HG02623 (cell line): ENCODE measurements around the gene DDX39A.

Source experiments
- ATAC-seq: cut with Tn5 transposase; IDR thresholded peaks from one replicate; pipeline ENCODE4 v1.9.1; 2021; ENCODE audit warnings: moderate library complexity; ENCODE audit not compliant: unreplicated experiment

The DDX39A gene

DNA sequence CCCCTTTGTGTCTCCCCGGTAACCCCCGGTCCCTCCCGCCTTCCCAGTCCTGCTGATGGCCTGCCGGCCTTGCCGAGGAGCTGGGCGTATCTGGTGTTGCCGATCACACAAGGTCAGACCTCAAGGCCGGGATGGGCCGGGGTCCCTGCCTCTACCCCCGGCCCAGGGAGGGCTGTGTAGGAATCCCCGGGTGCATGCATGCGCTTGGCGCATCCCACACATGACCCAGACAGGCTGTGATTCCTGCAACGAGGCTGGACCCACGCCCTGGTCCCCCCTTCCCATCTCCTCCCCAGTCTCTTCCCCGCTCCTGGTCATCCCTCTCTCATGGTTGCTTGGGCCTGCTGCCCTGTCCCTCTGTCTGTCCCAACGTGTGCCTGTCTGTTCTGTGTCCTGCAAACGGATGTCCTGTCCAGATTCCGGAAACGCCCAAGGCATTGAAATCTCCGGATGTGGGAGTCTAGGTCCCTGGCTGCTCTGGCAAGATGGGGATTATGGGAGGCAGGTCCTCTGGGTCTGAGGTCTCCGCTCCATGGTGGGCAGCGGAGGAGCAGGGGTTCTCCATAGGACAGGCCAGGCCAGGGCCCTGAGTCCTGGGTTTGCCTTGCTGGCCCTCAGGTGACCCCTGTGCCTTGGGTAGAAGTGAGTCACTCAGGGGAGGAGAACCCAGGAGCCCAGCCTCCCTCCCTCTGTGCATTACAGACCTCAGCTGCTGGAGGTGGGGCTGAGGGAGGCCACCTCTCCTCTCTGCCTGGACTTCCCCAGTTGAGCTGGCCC is 15.6 kb upstream of the DDX39A start:
- ATAC-seq, result no peak

DNA sequence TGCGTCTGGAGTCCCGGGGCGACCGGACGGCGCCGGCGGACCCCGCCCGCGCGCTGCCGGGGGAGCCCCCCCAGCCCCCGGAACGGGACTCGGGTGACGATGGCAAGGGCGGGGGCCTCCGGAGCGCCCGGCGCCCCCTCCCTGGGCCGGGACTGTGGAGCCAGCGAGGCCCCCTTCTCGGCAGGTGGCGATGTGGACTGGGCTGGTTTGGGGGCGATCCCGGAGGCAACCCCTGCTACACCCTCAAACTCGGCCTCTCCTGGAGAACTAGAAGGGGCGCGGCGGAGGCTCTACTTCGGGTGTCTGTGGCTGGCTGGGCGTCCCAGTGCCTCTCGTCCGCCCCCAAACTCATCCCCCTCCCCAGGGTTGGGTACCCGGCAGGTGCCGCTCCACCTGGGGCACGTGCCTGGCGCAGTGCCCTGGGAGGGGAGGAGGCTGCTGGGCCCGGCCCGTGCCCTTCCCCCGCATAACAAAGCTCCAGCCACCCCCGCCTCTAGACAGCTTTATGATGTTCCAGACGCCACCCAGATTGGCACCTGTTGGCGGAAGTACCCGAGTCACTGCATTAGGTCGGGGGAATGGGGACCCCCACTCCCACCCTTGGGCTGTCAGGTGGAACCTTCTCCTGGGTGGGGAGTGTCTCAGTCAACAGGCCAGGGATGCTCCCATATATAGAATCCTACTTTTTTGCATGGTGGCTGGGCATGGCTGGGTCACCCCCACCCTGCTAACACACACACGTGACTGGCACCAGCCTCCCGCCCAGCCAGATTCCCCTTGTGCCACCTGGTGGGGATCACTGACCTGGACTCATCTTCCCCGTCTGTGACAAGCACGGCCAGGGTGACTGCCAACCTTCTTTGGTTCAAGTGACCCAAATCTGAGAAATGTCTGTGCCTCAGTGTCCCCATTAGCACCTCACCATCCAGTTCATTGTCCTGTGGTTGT is 14.7 kb upstream of the DDX39A start:
- ATAC-seq, result no peak

DNA sequence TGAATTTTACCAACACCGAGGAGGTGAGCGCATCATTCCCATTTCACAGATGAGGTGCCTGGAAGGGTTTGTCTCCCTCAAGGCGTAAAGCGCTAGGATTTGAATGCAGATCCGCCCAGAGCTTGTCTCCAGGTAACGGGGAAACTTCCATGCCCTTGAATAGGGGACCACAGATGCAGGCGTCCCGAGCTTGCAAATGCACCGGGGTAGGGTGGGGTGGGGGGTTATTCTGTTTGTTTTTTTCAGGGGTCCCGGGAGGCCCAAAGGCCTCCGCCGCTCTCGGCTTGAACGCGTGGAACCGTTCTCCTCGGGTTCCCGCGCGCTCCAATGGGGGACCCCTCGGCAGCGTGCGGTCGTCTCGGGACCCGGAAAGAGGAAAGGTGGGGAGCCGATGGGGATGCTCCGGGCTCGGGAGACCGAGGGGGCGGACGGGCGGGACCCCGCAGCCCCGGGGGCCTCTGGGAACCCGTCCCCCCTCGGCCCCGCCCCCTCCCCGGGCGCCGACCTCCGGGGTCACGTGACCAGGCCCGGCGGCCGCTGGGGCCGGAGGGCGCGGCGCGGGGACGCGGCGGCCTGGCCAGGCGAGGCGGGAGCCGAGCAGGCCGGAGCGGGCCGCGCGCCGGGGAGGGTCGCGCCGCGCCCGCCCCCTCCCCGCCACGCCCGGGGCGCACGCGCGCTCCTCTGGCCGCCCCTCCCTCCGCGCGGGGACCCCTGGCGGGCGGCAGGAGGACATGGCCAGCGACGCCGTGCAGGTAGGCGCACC is 13.8 kb upstream of the DDX39A start, which contains the start of gene PKN1:
Gene PKN1 (plus strand): TSS at position 516 of the 763 bp plus-strand sequence. CDS start 216 bp downstream, at position 732.
- peak; percentile 42 for ATAC-seq

DNA sequence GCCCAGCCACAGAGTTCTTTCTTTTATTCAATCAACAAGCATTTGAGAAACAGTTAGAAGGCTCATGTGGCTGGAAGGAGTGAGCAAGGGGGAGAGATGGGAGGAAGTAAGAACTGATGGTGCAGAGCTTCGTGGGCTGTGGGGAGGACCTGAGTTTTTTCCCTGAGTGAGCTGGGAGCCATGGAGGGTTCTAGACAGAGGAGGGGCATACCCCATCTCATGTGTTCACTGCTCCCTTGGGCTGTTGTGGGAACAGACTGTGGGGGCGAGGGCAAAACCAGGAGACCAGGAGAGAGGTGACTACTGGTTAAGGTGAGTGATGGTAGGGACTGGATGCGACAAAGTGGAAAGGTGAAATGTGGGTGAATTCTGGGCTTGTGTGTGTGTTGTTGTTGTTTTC is 11.6 kb upstream of the DDX39A start:
- ATAC-seq, result no peak

DNA sequence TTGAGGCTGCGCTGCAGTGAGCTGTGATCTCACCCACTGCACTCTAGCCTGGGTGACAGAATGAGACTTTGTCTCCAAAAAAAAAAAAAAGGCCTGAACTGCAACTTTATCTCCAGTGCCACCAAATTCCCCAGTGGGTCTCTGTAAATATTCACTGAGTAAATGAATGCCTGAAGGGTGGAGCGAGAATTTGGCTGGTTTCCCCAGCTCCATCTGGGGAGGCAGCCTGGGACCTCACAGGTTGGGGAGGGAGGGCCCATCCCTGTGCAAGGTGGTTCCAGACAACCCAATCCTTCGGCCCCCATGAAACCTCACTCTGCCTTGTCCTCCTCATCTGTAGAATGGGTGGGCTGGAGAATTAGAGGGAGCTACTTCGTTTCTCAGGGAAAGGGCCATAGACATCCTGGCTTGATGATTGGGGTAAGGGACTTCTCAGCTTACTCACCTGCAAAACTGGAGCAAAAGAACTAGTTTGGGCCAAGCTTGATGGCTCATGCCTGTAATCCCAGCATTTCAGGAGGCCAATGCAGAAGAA is 9.8 kb upstream of the DDX39A start:
- no peak for ATAC-seq

GRCh38 chr19:14427461-14427860 is 8.3 kb upstream of the DDX39A start:
- ATAC-seq, result no peak

DNA sequence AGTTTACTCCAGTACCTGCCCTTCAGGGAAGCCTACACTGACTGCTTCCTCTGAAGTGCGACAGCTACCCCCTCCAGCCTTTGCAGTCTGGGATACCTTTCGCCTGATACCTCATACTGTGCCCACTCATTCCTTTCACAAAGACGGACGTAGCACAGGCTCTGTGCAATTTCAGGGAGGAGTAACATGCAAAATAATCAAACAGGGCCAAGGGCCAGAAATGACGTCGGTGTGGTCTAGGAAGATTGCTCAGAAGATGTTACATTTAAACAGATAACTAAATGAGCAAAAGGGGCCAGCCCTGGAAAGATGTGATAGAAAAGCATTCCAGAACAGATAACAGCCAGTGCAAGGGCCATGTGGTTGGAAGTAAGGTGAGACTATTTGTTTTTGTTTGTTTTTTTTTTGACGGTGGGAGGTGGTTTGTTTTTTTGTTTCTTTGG is 6.6 kb upstream of the DDX39A start:
- no peak for ATAC-seq

- ATAC-seq, result peak; percentile 22
Measured at GRCh38 chr19:14418856-14419105, 360 bp downstream of the DDX39A start.

GRCh38 chr19:14416817-14417231 is 2.3 kb downstream of the DDX39A start:
- ATAC-seq, result no peak

GRCh38 chr19:14414926-14415690 is 4.0 kb downstream of the DDX39A start:
- ATAC-seq, result no peak

DNA sequence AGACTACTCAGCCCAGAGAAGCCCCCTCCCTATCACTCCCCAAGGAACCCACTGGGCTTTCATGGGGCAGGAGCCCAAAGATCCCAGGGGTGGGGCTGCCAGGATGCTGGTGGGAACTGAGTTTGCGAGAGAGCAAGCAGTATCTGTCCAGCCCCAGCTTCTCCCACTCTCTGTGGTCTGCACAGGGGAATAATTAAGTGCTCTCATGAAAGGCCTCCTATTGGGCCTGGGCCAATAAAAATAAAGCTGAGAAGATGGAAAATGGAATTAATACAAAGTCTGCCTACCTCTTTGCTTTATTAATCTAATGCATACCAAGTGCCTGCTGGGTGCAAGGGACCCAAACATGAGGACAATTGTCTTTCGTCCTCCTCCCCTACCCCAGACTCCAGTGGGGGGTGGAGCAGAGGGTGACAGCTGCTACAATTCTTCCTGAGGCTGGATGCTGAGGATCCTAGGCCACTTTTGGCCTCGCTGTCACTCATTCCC is 5.4 kb downstream of the DDX39A start:
- no peak for ATAC-seq

GRCh38 chr19:14412996-14413692 is 6.0 kb downstream of the DDX39A start:
- no peak for ATAC-seq

DNA sequence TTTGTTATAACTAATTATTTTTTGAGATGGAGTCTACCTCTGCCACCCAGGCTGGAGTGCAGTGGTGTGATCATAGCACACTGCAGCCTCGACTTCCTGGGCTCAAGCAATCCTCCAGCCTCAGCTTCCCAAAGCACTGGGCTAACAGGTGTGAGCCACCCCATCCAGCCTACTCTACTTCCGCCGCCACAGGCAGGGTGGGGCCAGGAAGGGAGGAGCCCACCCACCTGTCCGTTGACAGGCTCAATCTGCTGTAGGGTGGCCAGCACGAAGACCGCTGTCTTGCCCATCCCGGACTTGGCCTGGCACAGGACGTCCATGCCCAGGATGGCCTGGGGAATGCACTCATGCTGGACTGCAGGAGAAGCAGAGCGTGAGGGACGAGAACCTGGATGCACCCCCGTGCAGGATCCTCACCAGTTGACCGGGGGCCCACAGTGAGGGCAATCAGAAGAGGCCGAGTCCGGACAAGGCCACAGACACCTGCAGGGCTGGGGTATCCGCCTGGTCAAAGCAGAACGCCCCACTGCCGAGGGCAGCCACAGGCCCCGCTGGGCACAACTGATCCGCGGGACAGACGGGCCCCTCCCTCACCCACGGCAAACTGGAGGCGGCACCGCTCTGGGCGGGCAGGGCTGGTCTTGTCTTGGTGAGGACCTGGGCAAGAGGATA is 6.7 kb downstream of the DDX39A start:
- no peak for ATAC-seq

- ATAC-seq, result no peak
Measured at GRCh38 chr19:14411938-14412245, 7.2 kb downstream of the DDX39A start.

DNA sequence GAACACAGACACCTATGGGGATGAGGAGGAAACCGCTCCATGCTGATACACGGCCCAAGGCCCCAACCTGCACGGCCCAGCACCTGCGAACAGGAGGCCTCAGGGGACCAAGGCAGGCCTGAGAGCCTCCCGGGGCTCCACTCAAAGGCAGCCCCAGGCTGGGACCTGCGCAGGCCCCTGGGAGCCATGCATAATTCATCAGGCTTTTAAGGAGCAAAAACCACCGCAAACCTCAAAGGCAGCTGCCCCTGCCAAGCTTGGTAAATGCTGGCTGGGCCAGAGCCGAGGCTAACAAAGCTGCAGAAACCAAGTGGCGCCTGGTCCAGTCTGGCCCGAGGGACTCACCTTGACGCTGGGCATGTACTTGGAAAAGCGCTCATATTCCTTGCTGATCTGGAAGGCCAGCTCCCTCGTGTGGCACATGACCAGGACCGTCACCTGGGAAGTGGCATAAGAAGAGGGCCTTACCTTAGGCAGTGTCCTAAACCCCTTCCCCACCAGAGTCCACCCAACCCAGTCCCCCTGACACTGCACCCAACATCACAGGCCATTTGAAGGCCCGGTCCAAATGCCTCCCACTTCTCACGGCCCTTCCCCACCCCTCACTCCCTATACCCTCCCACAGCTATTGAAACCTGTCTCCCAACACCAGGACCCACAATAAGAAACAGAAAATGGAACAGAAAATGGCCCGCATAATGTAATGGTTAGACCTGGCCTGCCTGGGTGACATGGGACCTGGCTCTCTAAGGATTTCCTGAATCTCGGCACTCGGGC is 7.8 kb downstream of the DDX39A start:
- ATAC-seq, result no peak

DNA sequence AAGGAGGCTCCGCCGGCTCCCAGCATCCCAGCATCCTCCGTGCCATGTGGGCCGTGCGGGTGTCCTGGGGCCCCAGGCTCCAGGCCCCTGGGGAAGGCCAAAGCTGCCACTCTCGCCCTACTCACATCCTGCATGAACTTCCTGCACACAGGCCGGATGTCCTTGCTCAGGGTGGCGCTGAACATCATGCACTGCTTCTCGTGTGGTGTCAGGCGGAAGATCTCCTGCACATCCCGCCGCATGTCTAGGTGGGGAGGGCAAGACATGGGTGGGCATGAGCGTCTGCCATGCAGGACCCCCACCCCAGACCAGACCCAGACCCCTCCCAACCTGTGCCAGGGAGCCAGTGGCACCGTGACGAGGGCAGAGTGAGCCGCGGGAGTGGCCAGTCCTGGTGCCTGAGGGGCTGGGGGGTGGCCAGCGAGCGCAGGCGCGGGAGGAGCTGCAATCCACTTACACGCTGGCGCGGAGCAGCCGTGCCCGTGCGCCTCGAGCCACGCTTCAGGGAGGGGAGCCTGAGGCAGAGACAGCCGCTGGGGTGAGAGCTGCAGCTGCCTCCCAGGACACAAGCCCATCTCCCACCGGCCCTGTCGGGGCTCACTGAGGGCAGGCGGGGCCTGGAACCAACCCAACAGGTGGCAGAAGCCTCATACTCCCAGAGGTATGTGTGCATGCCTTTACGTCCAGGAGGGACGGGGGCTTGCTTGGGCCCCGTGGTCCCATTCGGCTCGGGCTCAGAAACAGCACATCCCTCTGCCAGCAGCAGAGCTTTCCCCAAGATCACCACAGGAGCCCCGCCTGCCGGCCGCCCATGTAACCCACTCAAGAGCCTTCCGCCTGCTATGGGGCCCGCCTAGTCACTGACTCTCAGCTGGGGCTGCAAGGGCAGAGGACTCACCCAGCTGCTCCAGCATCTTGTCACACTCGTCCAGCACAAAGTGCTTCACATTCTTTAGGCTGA is 8.8 kb downstream of the DDX39A start:
- ATAC-seq, result no peak
